GM06990 (cell line): Measurements from ENCODE around the gene TANGO6.

Source experiments
- DNase-seq: peaks from one replicate; pipeline ENCODE4 v3.0.0-alpha.2; 2011; ENCODE audit not compliant: insufficient read length; ENCODE audit errors: extremely low read depth
- H3K27me3 ChIP-seq: replicated peaks from 2 replicates; pipeline ENCODE4 v1.6.0; 2011; ENCODE audit warnings: low read length; ENCODE audit not compliant: control insufficient read depth, insufficient read depth
- H3K36me3 ChIP-seq: 2 replicates; pipeline ENCODE4 v1.5.1; 2011; ENCODE audit warnings: low read length; ENCODE audit not compliant: control insufficient read depth, insufficient read depth
- H3K4me3 ChIP-seq: replicated peaks from 2 replicates; pipeline ENCODE4 v1.5.1; 2011; ENCODE audit warnings: low read depth, mild to moderate bottlenecking, control low read depth, low read length
- TF ChIP-seq, protein P1 (sequence below): IDR thresholded peaks from 2 replicates; pipeline ENCODE4 v1.5.1; 2011; ENCODE audit warnings: low read length, control low read depth, mild to moderate bottlenecking, inconsistent platforms; ENCODE audit not compliant: insufficient read depth, poor library complexity, severe bottlenecking

Gene TANGO6

GRCh38 chr16:69035375-69035774 lies 192.0 kb downstream of the TANGO6 start:
- TF ChIP-seq, protein P1, sequence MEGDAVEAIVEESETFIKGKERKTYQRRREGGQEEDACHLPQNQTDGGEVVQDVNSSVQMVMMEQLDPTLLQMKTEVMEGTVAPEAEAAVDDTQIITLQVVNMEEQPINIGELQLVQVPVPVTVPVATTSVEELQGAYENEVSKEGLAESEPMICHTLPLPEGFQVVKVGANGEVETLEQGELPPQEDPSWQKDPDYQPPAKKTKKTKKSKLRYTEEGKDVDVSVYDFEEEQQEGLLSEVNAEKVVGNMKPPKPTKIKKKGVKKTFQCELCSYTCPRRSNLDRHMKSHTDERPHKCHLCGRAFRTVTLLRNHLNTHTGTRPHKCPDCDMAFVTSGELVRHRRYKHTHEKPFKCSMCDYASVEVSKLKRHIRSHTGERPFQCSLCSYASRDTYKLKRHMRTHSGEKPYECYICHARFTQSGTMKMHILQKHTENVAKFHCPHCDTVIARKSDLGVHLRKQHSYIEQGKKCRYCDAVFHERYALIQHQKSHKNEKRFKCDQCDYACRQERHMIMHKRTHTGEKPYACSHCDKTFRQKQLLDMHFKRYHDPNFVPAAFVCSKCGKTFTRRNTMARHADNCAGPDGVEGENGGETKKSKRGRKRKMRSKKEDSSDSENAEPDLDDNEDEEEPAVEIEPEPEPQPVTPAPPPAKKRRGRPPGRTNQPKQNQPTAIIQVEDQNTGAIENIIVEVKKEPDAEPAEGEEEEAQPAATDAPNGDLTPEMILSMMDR = no peak

GRCh38 chr16:69036399-69037091 lies 193.2 kb downstream of the TANGO6 start:
- no peak for DNase-seq
- Histone ChIP-seq H3K27me3 (no peaks in the 10 kb centered on the region), H3K4me3 (no peak overlapping the region), H3K36me3 (peaks cover 2% of the 10 kb centered on the region)
- TF ChIP-seq, protein P1 = no peak

More at GRCh38 chr16:69035375-69035774, 192.0 kb downstream of the TANGO6 start:
- Histone ChIP-seq H3K36me3 (no peaks in the 10 kb centered on the region; the same call in 1 of the 2 replicates), H3K27me3 (no peaks in the 10 kb centered on the region), H3K4me3 (no peak overlapping the region)
- no peak for DNase-seq

DNA sequence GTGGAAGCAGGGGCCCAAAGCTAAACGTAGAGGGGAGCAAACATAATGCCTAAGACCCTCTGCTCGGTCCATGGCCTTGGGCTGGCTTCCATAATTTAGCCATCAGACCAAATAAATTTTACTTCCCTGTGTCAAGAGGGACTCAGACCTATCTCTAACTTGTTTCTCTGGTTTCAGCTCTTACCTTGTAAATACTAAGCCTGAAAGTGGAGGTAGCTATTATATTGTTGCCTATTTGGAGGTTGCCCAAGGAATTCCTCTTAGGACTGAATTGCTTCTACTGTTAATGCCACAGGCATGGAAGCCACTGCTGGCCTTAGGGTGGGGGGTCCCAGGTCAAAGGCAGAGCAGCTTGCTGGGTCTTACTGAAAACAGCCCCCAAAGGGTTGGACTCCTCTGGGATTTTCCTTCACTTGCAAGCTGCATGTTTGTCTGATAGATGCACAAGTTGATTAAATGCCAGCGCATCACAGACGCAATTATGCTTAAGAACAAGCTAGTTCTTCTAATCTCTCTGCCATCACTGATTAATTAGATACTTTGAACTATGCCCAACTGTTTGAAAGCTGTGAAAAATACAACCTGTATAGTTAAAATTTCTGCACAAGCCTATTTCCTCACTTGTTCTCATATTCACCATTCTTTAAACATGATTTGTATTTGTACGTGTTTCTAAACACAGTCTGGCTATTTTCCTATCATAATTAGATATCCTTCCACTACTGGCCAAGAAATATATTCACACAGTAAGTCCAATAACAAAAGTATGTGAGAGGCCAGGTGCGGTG lies 194.2 kb downstream of the TANGO6 start:
- TF ChIP-seq, protein P1 = no peak
- Histone ChIP-seq H3K4me3 (no peak overlapping the region), H3K27me3 (no peaks in the 10 kb centered on the region), H3K36me3 (peaks cover 5% of the 10 kb centered on the region)
- no peak for DNase-seq

- Histone ChIP-seq H3K27me3 (no peaks in the 10 kb centered on the region), H3K36me3 (peaks cover 5% of the 10 kb centered on the region), H3K4me3 (no peak overlapping the region)
- DNase-seq = no peak
- TF ChIP-seq, protein P1 = no peak
Observed at GRCh38 chr16:69039333-69039941, 196.1 kb downstream of the TANGO6 start.

GRCh38 chr16:69040144-69040909 lies 197.0 kb downstream of the TANGO6 start:
- Histone ChIP-seq H3K36me3 (peaks cover 5% of the 10 kb centered on the region), H3K27me3 (no peaks in the 10 kb centered on the region), H3K4me3 (no peak overlapping the region)
- TF ChIP-seq, protein P1 = no peak
- DNase-seq = no peak
